ENCODE data around the gene SMARCA2.

DNA sequence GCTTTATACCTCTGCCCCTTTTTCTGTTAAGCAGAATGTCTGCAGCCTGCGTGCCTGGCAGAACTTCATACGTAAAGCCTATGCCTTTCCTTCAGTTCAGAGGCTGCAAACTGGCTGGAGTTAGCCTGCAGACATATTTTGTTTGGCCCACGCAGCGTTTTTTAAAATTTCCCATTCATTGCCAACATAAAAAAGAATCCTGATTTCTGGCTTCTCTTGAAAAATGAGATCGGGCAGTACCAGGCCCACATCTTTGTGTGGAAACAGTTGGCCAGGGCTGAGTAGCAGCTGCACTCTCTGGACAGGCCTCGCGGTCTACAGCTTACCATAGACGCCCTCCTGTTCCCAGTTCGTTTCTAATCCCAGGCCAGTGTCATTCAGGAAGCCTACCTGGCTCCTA lies 104.4 kb downstream of the SMARCA2 start:
- TF ChIP-seq EZH2 (IDR thresholded peaks at IDR 0.05): no peak
- no peak for TF ChIP-seq POLR2AphosphoS5 (IDR thresholded peaks at IDR 0.05; ENCODE audit: borderline replicate concordance, low read depth, low read length)
- no peak for TF ChIP-seq FOXP2 (optimal IDR thresholded peaks at IDR 0.05; ENCODE audit: control extremely low read depth, extremely low read length, insufficient read depth)
